ENCODE results near the gene MAPK12.

The MAPK12 gene

GRCh38 chr22:50261615-50262459 is at the start of gene MAPK12:
Gene MAPK12, minus strand, starts transcription at chr22:50261683. Its CDS starts 174 bp downstream, at chr22:50261509.
- DNase-seq (ENCODE audit: low read depth in 3 of 3): no peak

- no peak for DNase-seq (ENCODE audit: low read depth in 3 of 3)
Measured at GRCh38 chr22:50310949-50311444, 49.5 kb upstream of the MAPK12 start.

GRCh38 chr22:50310031-50310722 is 48.7 kb upstream of the MAPK12 start:
- DNase-seq (ENCODE audit: low read depth in 3 of 3): no peak

GRCh38 chr22:50309601-50309991 is 48.1 kb upstream of the MAPK12 start:
- DNase-seq (ENCODE audit: low read depth in 3 of 3): no peak

GRCh38 chr22:50308986-50309600 is 47.6 kb upstream of the MAPK12 start:
- DNase-seq (ENCODE audit: low read depth in 3 of 3): no peak

- no peak for DNase-seq (ENCODE audit: low read depth in 3 of 3)
Measured at GRCh38 chr22:50308597-50308935, 47.1 kb upstream of the MAPK12 start.

- DNase-seq (ENCODE audit: low read depth in 3 of 3): no peak
Measured at GRCh38 chr22:50307890-50308596, 46.6 kb upstream of the MAPK12 start.

- DNase-seq (ENCODE audit: low read depth in 3 of 3): no peak
Measured at GRCh38 chr22:50306753-50307749, 45.6 kb upstream of the MAPK12 start, which contains the start of gene PLXNB2. Gene PLXNB2, minus strand, starts transcription at chr22:50307646. Its CDS starts 17,062 bp downstream, at chr22:50290584.

GRCh38 chr22:50305923-50306566 is 44.6 kb upstream of the MAPK12 start:
- no peak for DNase-seq (ENCODE audit: low read depth in 3 of 3)

GRCh38 chr22:50305393-50305922 is 44.0 kb upstream of the MAPK12 start:
- no peak for DNase-seq (ENCODE audit: low read depth in 3 of 3)

- no peak for DNase-seq (ENCODE audit: low read depth in 3 of 3)
Measured at GRCh38 chr22:50304528-50305392, 43.3 kb upstream of the MAPK12 start.

- no peak for DNase-seq (ENCODE audit: low read depth in 3 of 3)
Measured at GRCh38 chr22:50303848-50304527, 42.5 kb upstream of the MAPK12 start.

GRCh38 chr22:50303515-50303847 is 42.0 kb upstream of the MAPK12 start:
- no peak for DNase-seq (ENCODE audit: low read depth in 3 of 3)

GRCh38 chr22:50302564-50302963 is 41.1 kb upstream of the MAPK12 start:
- no peak for DNase-seq (ENCODE audit: low read depth in 3 of 3)

- no peak for DNase-seq (ENCODE audit: low read depth in 3 of 3)
Measured at GRCh38 chr22:50302041-50302541, 40.6 kb upstream of the MAPK12 start.

- DNase-seq (ENCODE audit: low read depth in 3 of 3): no peak
Measured at GRCh38 chr22:50301581-50301991, 40.1 kb upstream of the MAPK12 start.

GRCh38 chr22:50300620-50301257 is 39.3 kb upstream of the MAPK12 start:
- no peak for DNase-seq (ENCODE audit: low read depth in 3 of 3)

Data from stimulated activated CD4-positive, alpha-beta T cell treated with anti-CD3 and anti-CD28 coated beads, TNF-alpha, amount 100 ng/mL, for 4 hours (primary cell).